B cell (primary cell): Measurements from ENCODE around the gene PEPD. TPM values are rescaled to one million over a fixed set of nuclear protein-coding genes. Genes with fewer than 3 reads are reported as not detected.

Experiments used
- ATAC-seq: fragments of 200-7000 bp; cut with Tn5 transposase; one replicate; pipeline ENCODE4 v1.10.0; 2021; ENCODE audit warnings: low read depth, mild to moderate bottlenecking, moderate number of reproducible peaks, moderate library complexity
- CTCF ChIA-PET: fragments of 350-600 bp; sonication (Branson Sonifier 250); formaldehyde crosslinking; loops from one replicate; lab custom pipeline; 2021; ENCODE audit warnings: antibody characterized with exemption, inconsistent platforms; lab: Charles Lee
- POLR2A ChIA-PET: fragments of 350-600 bp; sonication (Branson Sonifier 250); formaldehyde crosslinking; loops from one replicate; lab custom pipeline; 2021; ENCODE audit warnings: antibody characterized with exemption; lab: Charles Lee
- DNase-seq: peaks from one replicate; pipeline ENCODE4 v3.0.0; 2013
- H2AFZ ChIP-seq: 2 replicates; pipeline ENCODE4 v1.6.1; 2012; ENCODE audit warnings: mild to moderate bottlenecking, low read depth, low read length; ENCODE audit not compliant: insufficient read depth, poor library complexity, severe bottlenecking
- H3K27ac ChIP-seq, 2 donors: 1 replicate in 1 of 2; 2 replicates in 1 of 2; pipeline ENCODE4 v1.5.1; 2012 to 2013; ENCODE audit warnings: low read length in 2 of 2, mild to moderate bottlenecking in 2 of 2, moderate library complexity in 1 of 2
- H3K27me3 ChIP-seq, 4 experiments: fragments of 200-600 bp in 1 of 4; sonication (generic) in 1 of 4; replicated peaks in 1 of 4; 1 replicate in 2 of 4; 2 replicates in 2 of 4; pipeline versions ENCODE4 v1.6.1 to v1.7.0; 2013 to 2016; ENCODE audit warnings: low read length in 3 of 4, mild to moderate bottlenecking in 2 of 4, mixed read lengths in 1 of 4, moderate library complexity in 1 of 4; ENCODE audit not compliant: insufficient read depth in 4 of 4, control insufficient read depth in 3 of 4; ENCODE audit errors: control extremely low read depth in 1 of 4
- H3K36me3 ChIP-seq, 2 experiments: replicated peaks in 1 of 2; 1 replicate in 1 of 2; 2 replicates in 1 of 2; pipeline versions ENCODE4 v1.6.1 to v1.7.1; 2013; ENCODE audit warnings: low read length in 1 of 2; ENCODE audit not compliant: insufficient read depth in 2 of 2, control insufficient read depth in 1 of 2; ENCODE audit errors: control extremely low read depth in 1 of 2, extremely low read depth in 1 of 2
- H3K4me1 ChIP-seq, 2 donors: fragments of 200-600 bp in 1 of 2; sonication (generic) in 1 of 2; 1 replicate in 1 of 2; 2 replicates in 1 of 2; pipeline versions ENCODE4 v1.5.1 to v1.6.1; 2013 to 2017; ENCODE audit warnings: low read length in 2 of 2; ENCODE audit not compliant: control insufficient read depth in 2 of 2, insufficient read depth in 2 of 2
- H3K4me2 ChIP-seq: replicated peaks from 2 replicates; pipeline ENCODE3; 2012; ENCODE audit warnings: mild to moderate bottlenecking, low read depth, low read length; ENCODE audit not compliant: poor library complexity, severe bottlenecking
- H3K4me3 ChIP-seq, 5 experiments: fragments of 200-600 bp in 1 of 5; sonication (generic) in 1 of 5; 1 replicate in 3 of 5; 2 replicates in 2 of 5; pipeline versions ENCODE4 v1.5.1 to v1.7.0; 2011 to 2016; ENCODE audit warnings: low read length in 4 of 5, mild to moderate bottlenecking in 4 of 5, low read depth in 2 of 5, control low read depth in 1 of 5, moderate library complexity in 1 of 5; ENCODE audit not compliant: insufficient read depth in 1 of 5; ENCODE audit errors: control extremely low read depth in 1 of 5, extremely low read depth in 1 of 5
- H3K79me2 ChIP-seq: fragments of 200-600 bp; sonication (generic); one replicate; pipeline ENCODE4 v1.6.0; 2016; ENCODE audit warnings: low read length; ENCODE audit not compliant: control insufficient read depth, insufficient read depth
- H3K9ac ChIP-seq: fragments of 200-600 bp; sonication (generic); 2 replicates; pipeline ENCODE4 v1.6.1; 2017; ENCODE audit warnings: mild to moderate bottlenecking, low read length, moderate library complexity
- H3K9me3 ChIP-seq, 3 donors: one replicate each; pipeline versions ENCODE4 v1.6.1 to v1.7.1; 2013; ENCODE audit warnings: low read length in 2 of 3; ENCODE audit not compliant: control insufficient read depth in 2 of 3, insufficient read depth in 1 of 3; ENCODE audit errors: control extremely low read depth in 1 of 3
- H4K20me1 ChIP-seq: 2 replicates; pipeline ENCODE4 v1.6.0; 2012; ENCODE audit warnings: mild to moderate bottlenecking, low read length; ENCODE audit not compliant: insufficient read depth, control insufficient read depth, poor library complexity, severe bottlenecking
- H3K27ac Mint-ChIP-seq: one replicate; pipeline ENCODE4 v1.8.0; 2021; ENCODE audit warnings: mixed read lengths
- H3K27me3 Mint-ChIP-seq: one replicate; pipeline ENCODE4 v1.8.0; 2021; ENCODE audit warnings: mixed read lengths
- H3K4me1 Mint-ChIP-seq: one replicate; pipeline ENCODE4 v1.8.0; 2021; ENCODE audit warnings: mixed read lengths
- H3K4me3 Mint-ChIP-seq: one replicate; pipeline ENCODE4 v1.8.0; 2021; ENCODE audit warnings: mixed read lengths
- H3K9me3 Mint-ChIP-seq: one replicate; pipeline ENCODE4 v1.8.0; 2022; ENCODE audit warnings: mixed read lengths; ENCODE audit not compliant: insufficient read depth
- CTCF ChIP-seq: fragments of 200-600 bp; IDR thresholded peaks from one replicate; pipeline ENCODE4 v1.8.0; 2022; ENCODE audit warnings: antibody characterized with exemption, mild to moderate bottlenecking
- EZH2 ChIP-seq: IDR thresholded peaks from 2 replicates; pipeline ENCODE4 v1.6.1; 2012; ENCODE audit warnings: borderline replicate concordance, low read depth, mild to moderate bottlenecking, moderate library complexity, low read length; ENCODE audit not compliant: insufficient read depth, poor library complexity, severe bottlenecking
- WGBS: methylation state at CpG from one replicate; pipeline ENCODE4 v1.1.5; 2013; ENCODE audit warnings: missing lambda C conversion rate; ENCODE audit not compliant: insufficient coverage; 5-methylcytosine and 5-hydroxymethylcytosine counted together
- intact Hi-C: fragments of 100-400 bp; cut with micrococcal nuclease; formaldehyde crosslinking; loops from one replicate; pipeline ENCODE4 v1.10.0; 2022
- polyA plus RNA-seq: library from polyadenylated mRNA; depleted of rRNA; stranded (reverse); fragments of >200 nt; gene quantifications from 2 replicates; pipeline ENCODE4 v1.2.3, GENCODE V29; 2012
- total RNA-seq, 2 donors: library from RNA; stranded (reverse); fragments of 120-200 nt in 1 of 2; gene quantifications; 1 replicate in 1 of 2; 2 replicates in 1 of 2; pipeline versions ENCODE4 v1.2.3 to v1.2.4, GENCODE V29; 2013 to 2022

The PEPD gene
- total and polyA plus RNA-seq, 2 donors (not counting 1 experiment from before 2014, with no cell fraction given) = 36.4 to 42.7 TPM

- H3K4me2 ChIP-seq = no peak overlapping the region
- H3K79me2 ChIP-seq = no peaks in the 10 kb centered on the region
- ChIA-PET POLR2A (no interaction called here), CTCF (no interaction called here)
- H4K20me1 ChIP-seq = no peaks in the 10 kb centered on the region
- no peak overlapping the region for H3K27ac ChIP-seq
- no peak overlapping the region for H2AFZ ChIP-seq
- no peak overlapping the region for H3K27ac Mint-ChIP-seq
- no peak overlapping the region for H3K4me3 Mint-ChIP-seq
- no peak overlapping the region for H3K9ac ChIP-seq
- H3K9me3 Mint-ChIP-seq = no peaks in the 10 kb centered on the region
- DNase-seq = no peak
- intact Hi-C loops = no loop called here
- ATAC-seq = no peak
- no peaks in the 10 kb centered on the region for H3K4me1 Mint-ChIP-seq
- peaks cover 0 to 16% (median 4%) of the 10 kb centered on the region in 4 experiments for H3K27me3 ChIP-seq
- H3K9me3 ChIP-seq = peaks cover 0 to 4% (median 0%) of the 10 kb centered on the region in 3 donors
- 62% methylated on average over 5 of the region's 12 CpGs for WGBS
- H3K4me1 ChIP-seq = no peaks in the 10 kb centered on the region
- TF ChIP-seq CTCF = no peak
- no peak for TF ChIP-seq EZH2
- H3K4me3 ChIP-seq = no peak overlapping the region
- H3K36me3 ChIP-seq = no peaks in the 10 kb centered on the region
- peaks cover 32% of the 10 kb centered on the region for H3K27me3 Mint-ChIP-seq
Measured at GRCh38 chr19:33348301-33349010, 173.1 kb downstream of the PEPD start.

- Histone ChIP-seq H2AFZ (no peak overlapping the region), H3K27me3 (peaks cover 0 to 18% (median 11%) of the 10 kb centered on the region in 4 experiments), H3K27ac (no peak overlapping the region), H3K4me2 (no peak overlapping the region), H3K79me2 (no peaks in the 10 kb centered on the region), H3K36me3 (no peaks in the 10 kb centered on the region), H4K20me1 (no peaks in the 10 kb centered on the region), H3K4me1 (no peaks in the 10 kb centered on the region), H3K4me3 (no peak overlapping the region), H3K9ac (no peak overlapping the region), H3K9me3 (peaks cover 0 to 4% (median 0%) of the 10 kb centered on the region in 3 donors)
- intact Hi-C loops = no loop called here
- ATAC-seq (no peak), DNase-seq (no peak)
- H3K4me1 Mint-ChIP-seq = no peaks in the 10 kb centered on the region
- CTCF ChIA-PET = interaction anchor here (0.5 kb wide), 1 partner anchor 19 kb away, joined by 3 read pairs; no protein-coding TSS in a partner anchor
- H3K9me3 Mint-ChIP-seq = no peaks in the 10 kb centered on the region
- no peak overlapping the region for H3K27ac Mint-ChIP-seq
- 91% methylated on average over 10 of the region's 10 CpGs for WGBS
- no peak overlapping the region for H3K4me3 Mint-ChIP-seq
- POLR2A ChIA-PET = no interaction called here
- TF ChIP-seq CTCF = no peak
- no peak for TF ChIP-seq EZH2
- peaks cover 43% of the 10 kb centered on the region for H3K27me3 Mint-ChIP-seq
Measured at GRCh38 chr19:33347300-33347699, 174.3 kb downstream of the PEPD start.
